Trophoblast cell (in vitro differentiated cells and primary cell): Measurements from ENCODE around the gene RFC1.

Experiments used
- DNase-seq, 2 donors: peaks; one replicate each; pipeline ENCODE4 v3.0.0-alpha.2; 2016
- H2AFZ ChIP-seq: 2 replicates; pipeline ENCODE4 v1.6.1; 2013; ENCODE audit warnings: low read length, moderate library complexity, mild to moderate bottlenecking; ENCODE audit not compliant: insufficient read depth, poor library complexity
- H2AK5ac ChIP-seq: 2 replicates; pipeline ENCODE4 v1.6.1; 2013; ENCODE audit warnings: mild to moderate bottlenecking, low read length
- H2BK120ac ChIP-seq: 2 replicates; pipeline ENCODE4 v1.6.1; 2013; ENCODE audit warnings: low read length, mild to moderate bottlenecking, moderate library complexity; ENCODE audit not compliant: insufficient read depth, poor library complexity
- H2BK12ac ChIP-seq: 2 replicates; pipeline ENCODE4 v1.6.1; 2013; ENCODE audit warnings: mild to moderate bottlenecking, low read length, moderate library complexity
- H2BK5ac ChIP-seq: 2 replicates; pipeline ENCODE4 v1.6.1; 2013; ENCODE audit warnings: low read length, low read depth, moderate library complexity, mild to moderate bottlenecking; ENCODE audit not compliant: poor library complexity
- H3K14ac ChIP-seq: 2 replicates; pipeline ENCODE4 v1.6.1; 2013; ENCODE audit warnings: mild to moderate bottlenecking, low read length
- H3K18ac ChIP-seq: 2 replicates; pipeline ENCODE4 v1.6.1; 2013; ENCODE audit warnings: mild to moderate bottlenecking, low read length
- H3K23ac ChIP-seq: 2 replicates; pipeline ENCODE4 v1.6.1; 2013; ENCODE audit warnings: low read length
- H3K27ac ChIP-seq: 2 replicates; pipeline ENCODE4 v1.5.1; 2013; ENCODE audit warnings: low read depth, mild to moderate bottlenecking, inconsistent platforms, low read length, moderate library complexity
- H3K27me3 ChIP-seq: 2 replicates; pipeline ENCODE4 v1.6.1; 2013; ENCODE audit warnings: inconsistent platforms, mild to moderate bottlenecking, low read length, moderate library complexity; ENCODE audit not compliant: insufficient read depth
- H3K36me3 ChIP-seq, 2 experiments: 1 replicate in 1 of 2; 2 replicates in 1 of 2; pipeline ENCODE4 v1.6.1; 2013; ENCODE audit warnings: low read length in 2 of 2, mild to moderate bottlenecking in 2 of 2, moderate library complexity in 1 of 2; ENCODE audit not compliant: insufficient read depth in 2 of 2, control insufficient read depth in 1 of 2
- H3K4ac ChIP-seq: 2 replicates; pipeline ENCODE4 v1.6.1; 2013; ENCODE audit warnings: low read depth, mild to moderate bottlenecking, low read length, moderate library complexity
- H3K4me1 ChIP-seq, 2 experiments: 1 replicate in 1 of 2; 2 replicates in 1 of 2; pipeline ENCODE4 v1.6.1; 2013; ENCODE audit warnings: low read length in 2 of 2, mild to moderate bottlenecking in 2 of 2, moderate library complexity in 1 of 2; ENCODE audit not compliant: insufficient read depth in 2 of 2, control insufficient read depth in 1 of 2
- H3K4me2 ChIP-seq: 2 replicates; pipeline ENCODE4 v1.6.1; 2013; ENCODE audit warnings: inconsistent platforms, mild to moderate bottlenecking, low read length, moderate library complexity
- H3K4me3 ChIP-seq: 2 replicates; pipeline ENCODE4 v1.5.1; 2013; ENCODE audit warnings: mild to moderate bottlenecking, low read depth, low read length, inconsistent platforms
- H3K79me1 ChIP-seq: one replicate; pipeline ENCODE4 v1.6.1; 2013; ENCODE audit warnings: low read length
- H3K79me2 ChIP-seq: 2 replicates; pipeline ENCODE4 v1.6.1; 2013; ENCODE audit warnings: low read length, mild to moderate bottlenecking; ENCODE audit not compliant: control insufficient read depth, insufficient read depth, poor library complexity
- H3K9ac ChIP-seq: 2 replicates; pipeline ENCODE4 v1.6.1; 2013; ENCODE audit warnings: mild to moderate bottlenecking, low read length
- H3K9me3 ChIP-seq: 2 replicates; pipeline ENCODE4 v1.6.1; 2013; ENCODE audit warnings: low read depth, mild to moderate bottlenecking, control low read depth, inconsistent platforms, low read length; ENCODE audit not compliant: insufficient read depth
- H4K12ac ChIP-seq: 2 replicates; pipeline ENCODE4 v1.6.1; 2013; ENCODE audit warnings: low read depth, mild to moderate bottlenecking, low read length, moderate library complexity
- H4K8ac ChIP-seq: 2 replicates; pipeline ENCODE4 v1.6.1; 2013; ENCODE audit warnings: low read depth, mild to moderate bottlenecking, low read length, moderate library complexity
- H4K91ac ChIP-seq: one replicate; pipeline ENCODE4 v1.6.1; 2013; ENCODE audit warnings: low read depth, mild to moderate bottlenecking, low read length, moderate library complexity
- WGBS: extraction: QIAGEN DNeasy Blood & Tissue Kit; methylation state at CpG from one replicate; pipeline ENCODE4 v1.1.7; 2013; ENCODE audit warnings: missing lambda C conversion rate; ENCODE audit not compliant: insufficient read length, insufficient coverage; ENCODE audit errors: extremely low coverage; 5-methylcytosine and 5-hydroxymethylcytosine counted together

RFC1 gene

GRCh38 chr4:39390603-39391002, 24.4 kb upstream of the RFC1 start:
- peak in 1 of 2 donors; percentile 31 for DNase-seq
- no peak overlapping the region for H4K91ac ChIP-seq
- no peak overlapping the region for H2AK5ac ChIP-seq
- no peak overlapping the region for H3K9ac ChIP-seq
- no peak overlapping the region for H3K4ac ChIP-seq
- no peak overlapping the region for H4K12ac ChIP-seq
- no peaks in the 10 kb centered on the region for H3K9me3 ChIP-seq
- no peak overlapping the region for H3K23ac ChIP-seq
- no peaks in the 10 kb centered on the region for H3K36me3 ChIP-seq
- no peak overlapping the region for H4K8ac ChIP-seq
- H2BK12ac ChIP-seq = no peak overlapping the region
- H3K79me1 ChIP-seq = no peaks in the 10 kb centered on the region
- no peaks in the 10 kb centered on the region for H3K79me2 ChIP-seq
- H2AFZ ChIP-seq = no peak overlapping the region
- H3K18ac ChIP-seq = no peak overlapping the region
- H2BK5ac ChIP-seq = no peak overlapping the region
- no peak overlapping the region for H2BK120ac ChIP-seq
- H3K14ac ChIP-seq = no peak overlapping the region
- no CpG with 5 or more reads among the region's 6 CpGs for whole genome bisulfite sequencing
- no peak overlapping the region for H3K27ac ChIP-seq
- H3K27me3 ChIP-seq = no peaks in the 10 kb centered on the region
- H3K4me1 ChIP-seq = no peaks in the 10 kb centered on the region
- no peak overlapping the region for H3K4me3 ChIP-seq
- H3K4me2 ChIP-seq = no peak overlapping the region

DNA sequence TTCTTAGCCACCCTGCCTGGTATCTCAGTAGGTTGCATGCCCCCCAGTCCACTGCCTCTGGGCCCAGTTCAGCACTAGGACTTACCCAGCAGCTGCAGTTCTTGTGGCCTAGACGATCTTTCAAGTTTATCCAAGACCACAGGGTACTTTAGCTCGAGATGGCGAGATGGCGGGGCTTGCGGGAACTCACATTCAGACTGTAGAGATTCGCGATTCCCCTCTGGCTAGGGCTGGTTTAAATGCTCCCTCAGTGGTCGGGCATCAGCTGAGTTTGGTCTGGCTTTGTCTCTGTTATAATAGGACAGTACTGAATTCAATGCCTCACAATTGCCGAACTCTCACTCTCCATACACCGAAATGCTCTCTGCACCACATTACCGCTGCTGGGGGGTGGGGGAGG, 18.4 kb upstream of the RFC1 start:
- Histone ChIP-seq H3K14ac (no peak overlapping the region), H3K4me2 (no peak overlapping the region), H4K8ac (no peak overlapping the region), H3K4ac (no peak overlapping the region), H3K79me2 (no peaks in the 10 kb centered on the region), H3K79me1 (no peaks in the 10 kb centered on the region), H3K9me3 (no peaks in the 10 kb centered on the region), H2AFZ (no peak overlapping the region), H3K27ac (no peak overlapping the region), H4K91ac (no peak overlapping the region), H3K4me1 (no peaks in the 10 kb centered on the region), H2BK5ac (no peak overlapping the region), H3K27me3 (no peaks in the 10 kb centered on the region), H3K36me3 (no peaks in the 10 kb centered on the region), H3K4me3 (no peak overlapping the region), H2BK12ac (no peak overlapping the region), H3K18ac (no peak overlapping the region), H4K12ac (no peak overlapping the region), H2BK120ac (no peak overlapping the region), H3K23ac (no peak overlapping the region), H3K9ac (no peak overlapping the region), H2AK5ac (no peak overlapping the region)
- DNase-seq = no peak
- WGBS = no CpG with 5 or more reads among the region's 11 CpGs

GRCh38 chr4:39383690-39384089, 17.5 kb upstream of the RFC1 start:
- no peak overlapping the region for H3K23ac ChIP-seq
- H2AFZ ChIP-seq = no peak overlapping the region
- H3K79me2 ChIP-seq = no peaks in the 10 kb centered on the region
- WGBS = no CpG with 5 or more reads among the region's 1 CpG
- no peak overlapping the region for H3K9ac ChIP-seq
- no peak overlapping the region for H3K18ac ChIP-seq
- no peak for DNase-seq
- H4K12ac ChIP-seq = no peak overlapping the region
- H3K9me3 ChIP-seq = no peaks in the 10 kb centered on the region
- no peaks in the 10 kb centered on the region for H3K79me1 ChIP-seq
- no peak overlapping the region for H2BK12ac ChIP-seq
- no peak overlapping the region for H3K27ac ChIP-seq
- no peak overlapping the region for H2BK5ac ChIP-seq
- no peak overlapping the region for H2BK120ac ChIP-seq
- no peaks in the 10 kb centered on the region for H3K27me3 ChIP-seq
- no peak overlapping the region for H2AK5ac ChIP-seq
- H3K4me3 ChIP-seq = no peak overlapping the region
- no peak overlapping the region for H4K91ac ChIP-seq
- no peaks in the 10 kb centered on the region for H3K36me3 ChIP-seq
- no peaks in the 10 kb centered on the region for H3K4me1 ChIP-seq
- no peak overlapping the region for H3K4me2 ChIP-seq
- H4K8ac ChIP-seq = no peak overlapping the region
- no peak overlapping the region for H3K4ac ChIP-seq
- H3K14ac ChIP-seq = no peak overlapping the region

GRCh38 chr4:39375478-39375877, 9.3 kb upstream of the RFC1 start:
- no peak overlapping the region for H3K4me2 ChIP-seq
- no peak overlapping the region for H4K91ac ChIP-seq
- H2BK5ac ChIP-seq = no peak overlapping the region
- H3K27ac ChIP-seq = no peak overlapping the region
- no peak overlapping the region for H2AFZ ChIP-seq
- no peak overlapping the region for H2AK5ac ChIP-seq
- no peaks in the 10 kb centered on the region for H3K4me1 ChIP-seq
- H2BK120ac ChIP-seq = no peak overlapping the region
- no peak overlapping the region for H3K14ac ChIP-seq
- no peak overlapping the region for H3K4ac ChIP-seq
- H3K9ac ChIP-seq = no peak overlapping the region
- H2BK12ac ChIP-seq = no peak overlapping the region
- no peak overlapping the region for H4K12ac ChIP-seq
- no peaks in the 10 kb centered on the region for H3K79me2 ChIP-seq
- no peaks in the 10 kb centered on the region for H3K27me3 ChIP-seq
- no peak overlapping the region for H4K8ac ChIP-seq
- H3K79me1 ChIP-seq = no peaks in the 10 kb centered on the region
- H3K4me3 ChIP-seq = no peak overlapping the region
- no CpG with 5 or more reads among the region's 4 CpGs for WGBS
- no peak overlapping the region for H3K23ac ChIP-seq
- DNase-seq = no peak
- peaks cover 3% of the 10 kb centered on the region for H3K9me3 ChIP-seq
- H3K36me3 ChIP-seq = no peaks in the 10 kb centered on the region
- H3K18ac ChIP-seq = no peak overlapping the region
